CD4-positive, alpha-beta T cell treated with Interleukin-21 for 1 hour (primary cell): ENCODE data around the gene MUC21.
"Not testable (repeated sequence)": the region's sequence is repeated elsewhere in the genome, so short reads cannot be mapped to it uniquely, and the experiment has no call there.

Source experiments
- DNase-seq: peaks from one replicate; pipeline ENCODE4 v3.0.0-alpha.2; 2020

MUC21 gene

GRCh38 chr6:31010393-31011060, 27.0 kb downstream of the MUC21 start, which contains the start of gene MUC22:
TSS of gene MUC22 (plus strand) at chr6:31010474. CDS start at chr6:31010707, 233 bp downstream.
- no peak for DNase-seq

GRCh38 chr6:31011153-31011552, 27.6 kb downstream of the MUC21 start:
- no peak for DNase-seq

GRCh38 chr6:31016659-31017299, 33.3 kb downstream of the MUC21 start:
- no peak for DNase-seq

- DNase-seq, result not testable (repeated sequence)
Observed at GRCh38 chr6:31017436-31017835, 33.9 kb downstream of the MUC21 start.

GRCh38 chr6:31020057-31020456, 36.5 kb downstream of the MUC21 start:
- no peak for DNase-seq

GRCh38 chr6:31020631-31021255, 37.2 kb downstream of the MUC21 start:
- DNase-seq, result not testable (repeated sequence)

- DNase-seq, result not testable (repeated sequence)
Observed at GRCh38 chr6:31021705-31022531, 38.4 kb downstream of the MUC21 start.

GRCh38 chr6:31025595-31025994, 42.1 kb downstream of the MUC21 start:
- DNase-seq, result no peak

- no peak for DNase-seq
Observed at GRCh38 chr6:31031095-31031494, 47.6 kb downstream of the MUC21 start.

- no peak for DNase-seq
Observed at GRCh38 chr6:31033075-31033474, 49.6 kb downstream of the MUC21 start.

GRCh38 chr6:31035862-31036497, 52.5 kb downstream of the MUC21 start:
- no peak for DNase-seq

- no peak for DNase-seq
Observed at GRCh38 chr6:31037169-31037568, 53.7 kb downstream of the MUC21 start.

GRCh38 chr6:31037682-31038081, 54.2 kb downstream of the MUC21 start:
- no peak for DNase-seq

- DNase-seq, result no peak
Observed at GRCh38 chr6:31038559-31038958, 55.0 kb downstream of the MUC21 start.
